HUES6 (cell line): Measurements from ENCODE around the gene EDN3.

Source experiments
- H3K27ac ChIP-seq: 2 replicates; pipeline ENCODE4 v1.7.0; 2013; ENCODE audit warnings: low read depth, mild to moderate bottlenecking, low read length, inconsistent platforms
- H3K27me3 ChIP-seq: 2 replicates; pipeline ENCODE4 v1.6.1; 2013; ENCODE audit warnings: low read length; ENCODE audit not compliant: control insufficient read depth, insufficient read depth
- H3K36me3 ChIP-seq: 2 replicates; pipeline ENCODE4 v1.6.1; 2013; ENCODE audit warnings: low read length; ENCODE audit not compliant: control insufficient read depth, insufficient read depth
- H3K4me1 ChIP-seq: 2 replicates; pipeline ENCODE4 v1.6.1; 2013; ENCODE audit warnings: low read length; ENCODE audit not compliant: control insufficient read depth, insufficient read depth
- H3K4me3 ChIP-seq: 2 replicates; pipeline ENCODE4 v1.5.1; 2013; ENCODE audit warnings: low read depth, low read length
- H3K9ac ChIP-seq: one replicate; pipeline ENCODE4 v1.6.1; 2013; ENCODE audit warnings: mild to moderate bottlenecking, low read length
- H3K9me3 ChIP-seq: 2 replicates; pipeline ENCODE4 v1.6.1; 2013; ENCODE audit warnings: low read depth, low read length; ENCODE audit not compliant: control insufficient read depth, insufficient read depth

The EDN3 gene

DNA sequence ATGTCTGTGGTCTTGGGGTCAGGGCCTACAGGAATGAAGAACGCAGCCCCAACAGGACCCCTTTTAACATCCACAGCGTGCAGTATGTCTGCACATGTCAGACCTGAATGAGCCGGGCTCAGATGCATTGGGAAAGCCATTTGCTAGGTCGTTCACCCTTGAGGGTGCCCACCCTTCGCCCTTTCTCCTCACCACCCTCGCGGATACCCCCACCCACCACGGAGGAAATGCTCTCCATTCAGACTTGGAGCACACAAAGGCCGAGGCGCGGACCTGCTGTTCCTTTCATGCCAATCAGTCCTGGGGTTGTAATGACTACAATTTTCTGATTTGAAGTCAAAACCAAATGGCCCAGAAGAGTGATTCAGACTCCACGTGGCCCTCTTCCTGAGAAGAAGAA is 62.7 kb downstream of the EDN3 start:
- H3K27me3 ChIP-seq: no peaks in the 10 kb centered on the region; the same call in 1 of the 2 replicates
- H3K36me3 ChIP-seq: no peaks in the 10 kb centered on the region
- no peak overlapping the region for H3K4me3 ChIP-seq
- no peaks in the 10 kb centered on the region for H3K9me3 ChIP-seq
- H3K9ac ChIP-seq: no peak overlapping the region
- 0 out of 2 replicates have a peak, but pooled peaks cover 3% of the 10 kb centered on the region for H3K4me1 ChIP-seq
- H3K27ac ChIP-seq: no peak overlapping the region

GRCh38 chr20:59364611-59365010 is 64.2 kb downstream of the EDN3 start:
- Histone ChIP-seq H3K4me1 (0 out of 2 replicates have a peak, but pooled peaks cover 3% of the 10 kb centered on the region), H3K36me3 (no peaks in the 10 kb centered on the region), H3K9ac (no peak overlapping the region), H3K27ac (no peak overlapping the region), H3K9me3 (no peaks in the 10 kb centered on the region), H3K4me3 (no peak overlapping the region), H3K27me3 (no peaks in the 10 kb centered on the region; the same call in 1 of the 2 replicates)

DNA sequence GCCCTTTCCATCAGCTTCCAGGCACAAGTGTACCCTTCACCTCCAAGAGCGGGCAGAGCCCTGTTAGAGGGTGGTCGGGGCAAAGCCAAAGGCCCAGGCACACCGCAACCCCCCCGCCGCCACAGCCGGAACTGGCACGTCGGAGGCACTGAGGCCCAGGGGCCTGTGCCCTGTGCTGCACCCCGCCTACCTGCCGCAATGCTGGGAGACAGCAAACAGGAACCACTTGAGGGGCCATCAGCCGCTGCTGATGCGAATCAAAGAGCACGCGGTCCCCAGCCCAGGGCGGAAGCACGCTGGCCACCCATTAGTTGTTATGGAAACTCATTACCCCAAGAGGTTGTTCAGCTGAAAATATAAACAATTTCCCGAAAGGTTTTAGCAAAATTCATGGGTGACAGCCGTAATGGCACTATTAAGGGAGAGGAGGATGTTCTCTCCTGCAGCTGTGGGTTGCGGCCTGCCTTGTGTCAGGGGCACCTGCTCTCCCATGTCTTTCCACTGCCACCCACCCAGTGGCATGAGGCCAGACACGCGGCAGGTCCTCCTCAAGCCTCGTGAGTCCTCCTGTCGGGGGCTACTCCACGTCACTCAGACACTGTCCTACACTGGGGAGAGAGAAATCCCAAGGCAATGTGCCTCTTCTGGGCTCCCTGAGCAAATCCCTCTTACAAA is 65.3 kb downstream of the EDN3 start:
- no peak overlapping the region for H3K9ac ChIP-seq
- no peaks in the 10 kb centered on the region; the same call in 1 of the 2 replicates for H3K27me3 ChIP-seq
- no peaks in the 10 kb centered on the region for H3K9me3 ChIP-seq
- H3K36me3 ChIP-seq: no peaks in the 10 kb centered on the region
- no peak overlapping the region for H3K4me3 ChIP-seq
- 0 out of 2 replicates have a peak, but pooled peaks cover 3% of the 10 kb centered on the region for H3K4me1 ChIP-seq
- no peak overlapping the region for H3K27ac ChIP-seq

- H3K4me3 ChIP-seq: no peak overlapping the region
- H3K36me3 ChIP-seq: no peaks in the 10 kb centered on the region
- H3K9ac ChIP-seq: no peak overlapping the region
- peaks cover 15% of the 10 kb centered on the region; the same call in 1 of the 2 replicates for H3K27me3 ChIP-seq
- H3K27ac ChIP-seq: no peak overlapping the region
- H3K4me1 ChIP-seq: no peaks in the 10 kb centered on the region
- no peaks in the 10 kb centered on the region for H3K9me3 ChIP-seq
Observed at GRCh38 chr20:59371431-59371830, 71.0 kb downstream of the EDN3 start.

DNA sequence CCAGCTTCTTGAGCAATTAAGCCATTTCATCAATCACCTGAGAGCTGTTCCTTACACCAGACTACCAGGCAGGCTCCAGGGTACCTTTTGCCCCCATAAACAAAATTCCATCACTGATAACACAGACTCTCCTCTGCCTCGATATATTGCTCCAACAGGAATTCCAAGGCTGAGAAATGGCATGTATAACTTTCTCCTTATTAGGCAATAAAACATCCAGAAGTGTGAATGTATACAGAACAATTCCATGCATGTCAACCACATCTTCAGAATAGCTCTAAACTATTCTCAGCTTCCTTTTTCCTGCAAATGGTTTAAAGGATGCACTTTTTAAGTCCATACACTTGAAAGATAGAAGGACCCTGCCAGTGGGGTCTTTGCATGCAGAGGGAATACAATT is 73.8 kb downstream of the EDN3 start:
- Histone ChIP-seq H3K9ac (no peak overlapping the region), H3K27ac (no peak overlapping the region), H3K27me3 (peaks cover 15% of the 10 kb centered on the region; the same call in 1 of the 2 replicates), H3K36me3 (no peaks in the 10 kb centered on the region), H3K4me3 (no peak overlapping the region), H3K4me1 (no peaks in the 10 kb centered on the region), H3K9me3 (no peaks in the 10 kb centered on the region)

DNA sequence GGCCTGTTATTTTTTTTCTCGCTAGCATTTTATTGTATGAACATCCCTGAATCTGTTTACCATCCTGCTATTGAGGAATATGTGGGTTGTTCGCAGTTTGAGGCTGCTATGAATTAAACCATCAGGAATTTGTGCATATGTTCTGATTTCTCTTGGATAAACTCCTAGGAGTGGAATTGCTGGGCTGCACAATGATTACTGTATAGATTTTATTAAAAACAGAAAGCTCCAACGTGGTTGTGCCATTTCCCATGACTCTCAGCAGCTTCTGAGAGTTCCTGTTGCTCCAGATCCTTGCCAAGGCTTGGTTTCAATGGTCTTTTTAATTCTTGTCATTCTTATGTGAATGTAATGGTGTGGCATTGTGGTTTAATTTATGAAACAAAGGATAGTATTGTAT is 75.1 kb downstream of the EDN3 start:
- Histone ChIP-seq H3K9ac (no peak overlapping the region), H3K36me3 (no peaks in the 10 kb centered on the region), H3K27ac (no peak overlapping the region), H3K4me1 (no peaks in the 10 kb centered on the region), H3K27me3 (peaks cover 26% of the 10 kb centered on the region; the same call in 1 of the 2 replicates), H3K4me3 (no peak overlapping the region), H3K9me3 (no peaks in the 10 kb centered on the region)
